Skin epidermis (tissue), 12 donors: Measurements from ENCODE around the gene RIPOR1.

Experiments used
- H3K27ac ChIP-seq, 21 experiments: fragments of 200-600 bp; sonication (generic) in 11 of 21; one replicate each; pipeline ENCODE4 v1.5.0; 2020; ENCODE audit warnings: mild to moderate bottlenecking in 3 of 21, inconsistent platforms in 2 of 21, moderate library complexity in 2 of 21
- H3K4me3 ChIP-seq, 7 experiments: fragments of 200-600 bp; sonication (generic) in 2 of 7; one replicate each; pipeline ENCODE4 v1.5.0; 2020; ENCODE audit warnings: inconsistent platforms in 2 of 7, mild to moderate bottlenecking in 2 of 7, moderate library complexity in 1 of 7

RIPOR1 gene

DNA sequence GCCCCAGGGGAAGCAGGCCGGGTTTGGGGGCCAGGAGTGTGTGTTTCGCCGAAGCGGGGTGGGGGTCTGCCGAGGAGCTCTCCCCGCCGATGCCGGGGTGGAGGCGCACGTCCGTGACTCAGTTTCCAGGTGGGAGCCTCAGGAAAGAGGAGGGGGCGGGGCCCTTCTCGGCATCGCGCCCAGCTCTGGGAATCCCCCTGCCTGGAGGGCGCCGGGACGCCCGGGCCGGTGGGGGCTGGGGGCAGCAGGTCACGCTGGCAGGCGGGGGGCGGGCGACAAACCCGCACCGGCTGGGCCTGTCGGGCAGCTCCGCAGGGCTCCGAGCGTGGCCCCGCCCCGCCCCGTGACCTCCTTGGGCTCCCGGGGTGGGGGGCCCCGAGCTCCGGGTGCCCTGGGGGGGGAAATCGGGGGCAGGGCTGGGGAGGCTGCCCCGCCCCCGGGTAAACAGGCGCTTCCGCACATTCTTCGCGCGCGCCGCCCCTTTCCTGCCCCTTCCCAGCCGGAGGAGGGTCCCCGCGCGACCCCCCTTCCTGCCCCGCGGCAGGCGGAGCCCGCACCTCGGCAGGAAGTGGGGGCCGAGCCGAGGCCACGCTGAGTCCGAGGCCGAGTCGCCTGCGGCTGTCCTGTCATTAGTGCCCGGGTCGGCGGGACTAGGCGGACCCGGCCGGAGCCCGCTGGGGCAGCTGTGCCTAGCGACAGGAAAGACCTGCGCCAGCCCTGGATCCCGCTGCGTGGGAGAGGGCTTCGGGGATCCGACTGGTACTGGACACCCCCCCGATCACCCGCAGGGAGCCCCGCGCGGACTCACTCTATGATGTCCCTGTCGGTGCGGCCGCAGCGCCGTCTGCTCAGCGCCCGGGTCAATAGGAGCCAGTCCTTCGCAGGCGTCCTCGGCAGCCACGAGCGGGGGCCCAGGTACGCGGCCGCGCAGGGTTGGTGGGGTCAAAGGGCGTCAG, 9.3 kb downstream of the RIPOR1 start:
- Histone ChIP-seq H3K27ac (peak overlapping the region; percentile 48 to 91 (median 86)), H3K4me3 (peak overlapping the region; percentile 50 to 74 (median 67))

DNA sequence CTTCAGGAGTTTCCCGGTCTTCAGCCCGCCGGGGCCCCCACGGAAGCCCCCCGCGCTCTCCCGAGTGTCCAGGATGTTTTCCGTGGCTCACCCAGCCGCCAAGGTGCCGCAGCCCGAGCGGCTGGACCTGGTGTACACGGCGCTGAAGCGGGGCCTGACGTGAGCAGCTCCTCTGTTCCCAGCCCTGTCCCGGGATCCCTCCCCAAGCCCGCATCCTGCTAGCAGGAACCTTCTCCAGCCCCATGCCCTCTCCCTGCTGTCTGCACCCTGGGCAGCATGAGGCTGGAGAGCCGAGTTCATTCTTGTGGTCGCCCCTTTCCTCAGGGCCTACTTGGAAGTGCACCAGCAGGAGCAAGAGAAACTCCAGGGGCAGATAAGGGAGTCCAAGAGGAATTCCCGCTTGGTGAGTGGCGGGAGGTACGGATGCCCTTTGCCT, 10.1 kb downstream of the RIPOR1 start:
- Histone ChIP-seq H3K27ac (peak overlapping the region in 19 of 21 experiments; percentile 64 to 91 (median 87)), H3K4me3 (peak overlapping the region; percentile 50 to 74 (median 67))

DNA sequence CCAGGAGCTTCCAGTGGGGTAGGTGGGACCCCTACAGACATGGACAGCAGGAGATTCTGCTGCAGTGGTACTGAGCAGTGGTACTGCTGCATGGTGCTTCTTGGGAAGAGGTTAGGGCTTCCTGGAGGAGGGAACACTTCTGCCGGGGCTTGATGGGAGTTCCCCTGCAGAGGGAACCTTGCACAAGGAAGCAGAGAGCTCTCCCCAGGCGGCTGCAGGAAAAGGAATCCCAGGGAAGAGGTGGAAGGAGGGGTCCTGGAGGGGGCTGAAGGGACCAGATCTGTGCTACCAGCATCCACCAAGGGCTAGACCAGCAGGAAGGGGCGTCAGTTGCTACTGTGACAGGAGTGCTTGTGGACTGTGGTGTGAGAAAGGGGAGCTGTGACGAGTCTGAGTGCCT, 10.6 kb downstream of the RIPOR1 start:
- peak overlapping the region in 2 of 7 experiments; percentile 59 to 67 for H3K4me3 ChIP-seq
- H3K27ac ChIP-seq, result peak overlapping the region in 4 of 21 experiments; percentile 76 to 89 (median 86)

DNA sequence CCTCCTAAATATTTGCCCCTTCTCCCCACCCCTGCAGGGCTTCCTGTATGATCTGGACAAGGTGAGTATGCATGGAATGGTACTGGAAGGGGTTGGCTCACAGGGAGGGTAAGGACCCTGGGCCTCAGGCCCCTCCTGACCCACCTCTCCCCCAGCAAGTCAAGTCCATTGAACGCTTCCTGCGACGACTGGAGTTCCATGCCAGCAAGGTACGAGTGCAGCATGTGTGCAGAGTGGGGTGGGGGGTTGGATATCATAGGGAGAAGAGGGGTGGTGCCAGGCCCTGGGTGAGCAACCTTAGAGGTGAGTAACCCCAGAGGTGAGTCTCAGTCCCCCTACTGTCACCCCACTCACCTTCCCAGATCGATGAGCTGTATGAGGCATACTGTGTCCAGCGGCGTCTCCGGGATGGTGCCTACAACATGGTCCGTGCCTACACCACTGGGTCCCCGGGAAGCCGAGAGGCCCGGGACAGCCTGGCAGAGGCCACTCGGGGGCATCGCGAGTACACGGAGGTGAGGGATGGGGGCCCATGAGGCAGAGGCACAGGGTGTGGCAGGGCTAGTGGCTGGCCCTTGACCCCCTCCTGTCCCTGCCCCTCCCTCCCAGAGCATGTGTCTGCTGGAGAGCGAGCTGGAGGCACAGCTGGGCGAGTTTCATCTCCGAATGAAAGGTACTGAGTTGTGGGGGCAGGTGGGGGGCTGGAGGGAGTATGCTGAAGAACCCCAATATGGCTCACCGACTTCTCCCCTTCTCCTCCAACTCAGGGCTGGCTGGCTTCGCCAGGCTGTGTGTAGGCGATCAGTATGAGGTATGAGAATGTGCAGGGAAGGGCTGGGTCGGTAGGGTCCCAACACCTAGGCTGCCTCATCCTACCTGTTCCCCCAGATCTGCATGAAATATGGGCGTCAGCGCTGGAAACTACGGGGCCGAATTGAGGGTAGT, 11.3 kb downstream of the RIPOR1 start:
- no peak overlapping the region for H3K4me3 ChIP-seq
- H3K27ac ChIP-seq, result peak overlapping the region in 1 of 21 experiments; percentile 87

DNA sequence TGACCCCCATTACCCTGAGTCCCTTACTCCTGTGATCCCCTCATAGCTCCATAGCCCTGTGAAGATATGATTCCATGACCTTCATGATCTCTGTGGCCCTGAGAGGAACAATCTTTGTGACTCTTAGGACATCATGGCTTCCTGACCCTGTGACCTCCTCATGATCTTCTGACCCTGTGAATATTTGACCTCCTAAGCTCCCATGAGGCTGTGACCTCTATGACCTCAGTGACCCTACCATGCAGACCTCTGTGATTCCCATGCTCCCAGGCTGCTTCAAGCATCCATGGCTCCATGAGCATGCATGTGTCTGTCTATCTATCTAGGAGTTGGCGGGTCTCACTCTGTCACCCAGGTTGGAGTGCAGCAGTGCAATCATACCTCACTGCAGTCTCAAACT, 12.1 kb downstream of the RIPOR1 start:
- H3K27ac ChIP-seq, result no peak overlapping the region

DNA sequence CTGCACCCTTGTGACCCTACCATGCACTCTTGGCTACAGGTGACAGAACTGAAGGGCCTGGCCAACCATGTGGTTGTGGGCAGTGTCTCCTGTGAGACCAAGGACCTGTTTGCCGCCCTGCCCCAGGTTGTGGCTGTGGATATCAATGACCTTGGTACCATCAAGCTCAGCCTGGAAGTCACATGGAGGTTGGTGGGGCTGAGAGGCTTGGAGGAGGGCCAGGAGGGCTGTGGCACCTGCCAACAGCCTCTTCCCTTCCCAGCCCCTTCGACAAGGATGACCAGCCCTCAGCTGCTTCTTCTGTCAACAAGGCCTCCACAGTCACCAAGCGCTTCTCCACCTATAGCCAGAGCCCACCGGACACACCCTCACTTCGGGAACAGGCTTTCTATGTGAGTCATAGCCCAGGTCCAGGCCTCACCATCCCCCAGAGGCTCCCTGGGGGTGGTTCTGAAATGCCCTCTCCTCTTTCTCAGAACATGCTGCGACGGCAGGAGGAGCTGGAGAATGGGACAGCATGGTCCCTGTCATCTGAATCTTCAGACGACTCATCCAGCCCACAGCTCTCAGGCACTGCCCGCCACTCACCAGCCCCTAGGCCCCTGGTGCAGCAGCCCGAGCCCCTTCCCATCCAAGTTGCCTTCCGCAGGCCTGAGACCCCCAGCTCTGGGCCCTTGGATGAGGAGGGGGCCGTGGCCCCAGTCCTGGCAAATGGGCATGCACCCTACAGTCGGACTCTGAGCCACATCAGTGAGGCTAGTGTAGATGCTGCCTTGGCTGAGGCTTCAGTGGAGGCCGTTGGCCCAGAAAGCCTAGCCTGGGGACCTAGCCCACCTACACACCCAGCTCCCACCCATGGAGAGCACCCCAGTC, 13.0 kb downstream of the RIPOR1 start:
- Histone ChIP-seq H3K4me3 (no peak overlapping the region), H3K27ac (peak overlapping the region in 4 of 21 experiments; percentile 18 to 33 (median 28))

More for the DNA sequence above, 12.1 kb downstream of the RIPOR1 start:
- H3K4me3 ChIP-seq, result no peak overlapping the region

DNA sequence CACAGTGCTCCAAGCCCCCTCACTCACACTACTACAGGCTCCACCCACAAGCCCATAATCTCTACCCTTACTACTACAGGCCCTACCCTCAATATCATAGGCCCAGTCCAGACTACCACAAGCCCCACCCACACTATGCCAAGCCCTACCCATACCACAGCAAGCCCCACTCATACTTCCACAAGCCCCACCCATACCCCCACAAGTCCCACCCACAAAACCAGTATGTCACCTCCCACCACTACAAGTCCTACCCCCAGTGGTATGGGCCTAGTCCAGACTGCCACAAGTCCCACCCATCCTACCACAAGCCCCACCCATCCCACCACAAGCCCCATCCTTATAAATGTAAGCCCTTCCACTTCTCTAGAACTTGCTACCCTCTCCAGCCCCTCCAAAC, 13.8 kb downstream of the RIPOR1 start:
- Histone ChIP-seq H3K27ac (peak overlapping the region in 5 of 21 experiments; percentile 18 to 54 (median 33)), H3K4me3 (no peak overlapping the region)

DNA sequence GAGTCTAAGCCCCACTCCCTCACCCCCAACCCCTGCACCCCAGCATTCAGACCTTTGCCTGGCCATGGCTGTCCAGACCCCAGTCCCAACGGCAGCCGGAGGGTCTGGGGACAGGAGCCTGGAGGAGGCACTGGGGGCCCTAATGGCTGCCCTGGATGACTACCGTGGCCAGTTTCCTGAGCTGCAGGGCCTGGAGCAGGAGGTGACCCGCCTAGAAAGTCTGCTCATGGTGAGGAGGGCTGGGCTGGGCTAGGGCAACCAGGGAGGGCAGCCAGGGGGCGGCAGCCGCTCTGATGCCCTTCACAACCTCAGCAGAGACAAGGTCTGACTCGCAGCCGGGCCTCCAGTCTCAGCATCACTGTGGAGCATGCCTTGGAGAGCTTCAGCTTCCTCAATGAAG, 14.4 kb downstream of the RIPOR1 start:
- no peak overlapping the region for H3K4me3 ChIP-seq
- peak overlapping the region in 3 of 21 experiments; percentile 24 to 54 (median 33) for H3K27ac ChIP-seq

DNA sequence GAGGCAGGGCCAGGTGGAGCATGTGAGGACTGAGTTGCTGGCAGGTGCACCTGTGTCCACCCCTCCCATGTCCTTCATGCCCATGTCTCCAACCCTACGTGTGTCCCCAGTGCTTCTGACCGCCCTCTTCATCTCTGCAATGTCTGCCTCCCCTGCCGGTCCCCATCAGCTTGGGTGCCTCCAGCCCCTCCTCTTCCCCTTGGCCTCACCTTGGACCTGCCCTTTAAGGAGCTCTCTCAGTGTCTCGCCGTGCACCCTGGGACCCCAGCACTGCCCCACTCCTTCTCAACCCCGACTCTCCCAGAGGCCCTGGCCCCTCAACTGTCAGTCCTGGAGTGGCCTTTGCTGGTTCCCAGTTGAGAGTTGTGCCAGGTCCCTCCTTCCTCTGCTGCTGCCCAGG, 15.0 kb downstream of the RIPOR1 start:
- no peak overlapping the region for H3K4me3 ChIP-seq
- H3K27ac ChIP-seq, result no peak overlapping the region

DNA sequence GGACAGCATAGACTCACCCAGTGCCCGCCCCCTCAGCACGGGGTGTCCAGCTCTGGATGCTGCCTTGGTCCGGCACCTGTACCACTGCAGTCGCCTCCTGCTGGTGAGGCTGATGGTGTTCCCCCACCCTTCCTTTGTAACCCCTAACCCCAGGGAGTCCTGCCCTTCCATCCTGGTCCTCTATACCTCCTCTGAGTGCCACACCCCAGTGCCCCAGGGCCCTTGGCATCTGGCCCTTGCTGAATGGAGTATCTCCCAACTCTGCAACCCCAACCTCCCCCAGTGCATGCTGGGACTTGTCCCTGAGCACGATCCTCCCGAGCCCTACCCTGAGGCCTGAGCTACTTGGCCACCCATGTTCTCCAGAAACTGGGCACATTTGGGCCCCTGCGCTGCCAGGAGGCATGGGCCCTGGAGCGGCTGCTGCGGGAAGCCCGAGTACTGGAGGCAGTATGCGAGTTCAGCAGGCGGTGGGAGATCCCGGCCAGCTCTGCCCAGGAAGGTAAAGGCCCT, 15.8 kb downstream of the RIPOR1 start:
- peak overlapping the region in 5 of 21 experiments; percentile 10 to 47 (median 33) for H3K27ac ChIP-seq
- H3K4me3 ChIP-seq, result no peak overlapping the region

DNA sequence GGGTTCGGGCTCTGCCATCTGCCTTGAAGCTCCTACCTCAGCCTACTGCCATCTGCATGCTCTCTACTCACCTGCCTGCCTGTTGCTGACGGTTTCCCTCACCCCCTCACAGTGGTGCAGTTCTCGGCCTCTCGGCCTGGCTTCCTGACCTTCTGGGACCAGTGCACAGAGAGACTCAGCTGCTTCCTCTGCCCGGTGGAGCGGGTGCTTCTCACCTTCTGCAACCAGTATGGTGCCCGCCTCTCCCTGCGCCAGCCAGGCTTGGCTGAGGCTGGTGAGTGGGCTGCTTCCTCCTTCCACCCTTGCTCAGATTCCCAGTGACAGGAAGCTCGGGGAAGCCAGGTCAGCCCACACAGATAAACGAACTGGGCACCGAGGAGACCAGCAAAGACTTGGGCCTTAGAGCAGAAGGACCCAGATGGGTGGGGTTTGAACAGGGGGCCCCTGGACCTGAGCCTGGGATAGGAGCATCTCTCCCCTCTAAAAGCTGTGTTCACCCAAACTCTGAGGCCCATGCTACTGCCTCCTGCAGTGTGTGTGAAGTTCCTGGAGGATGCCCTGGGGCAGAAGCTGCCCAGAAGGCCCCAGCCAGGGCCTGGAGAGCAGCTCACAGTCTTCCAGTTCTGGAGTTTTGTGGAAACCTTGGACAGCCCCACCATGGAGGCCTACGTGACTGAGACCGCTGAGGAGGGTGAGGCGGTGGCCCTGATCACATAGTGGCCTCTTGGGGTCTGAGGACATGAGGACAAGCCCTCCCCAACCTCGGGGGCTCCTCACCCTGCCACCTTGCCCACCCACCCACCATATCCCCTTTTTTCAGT, 16.4 kb downstream of the RIPOR1 start:
- peak overlapping the region in 8 of 21 experiments; percentile 1 to 53 (median 27) for H3K27ac ChIP-seq
- no peak overlapping the region for H3K4me3 ChIP-seq

DNA sequence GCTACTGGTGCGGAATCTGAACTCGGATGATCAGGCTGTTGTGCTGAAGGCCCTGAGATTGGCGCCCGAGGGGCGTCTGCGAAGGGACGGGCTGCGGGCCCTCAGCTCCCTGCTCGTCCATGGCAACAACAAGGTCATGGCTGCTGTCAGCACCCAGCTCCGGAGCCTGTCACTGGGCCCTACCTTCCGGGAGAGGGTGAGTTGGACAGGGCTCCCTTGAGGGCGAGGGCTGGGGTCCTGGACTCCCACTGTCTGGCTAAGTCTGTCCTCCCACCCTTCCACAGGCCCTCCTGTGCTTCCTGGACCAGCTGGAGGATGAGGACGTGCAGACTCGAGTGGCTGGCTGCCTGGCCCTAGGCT, 17.0 kb downstream of the RIPOR1 start:
- no peak overlapping the region for H3K4me3 ChIP-seq
- H3K27ac ChIP-seq, result peak overlapping the region in 4 of 21 experiments; percentile 1 to 84 (median 28)

DNA sequence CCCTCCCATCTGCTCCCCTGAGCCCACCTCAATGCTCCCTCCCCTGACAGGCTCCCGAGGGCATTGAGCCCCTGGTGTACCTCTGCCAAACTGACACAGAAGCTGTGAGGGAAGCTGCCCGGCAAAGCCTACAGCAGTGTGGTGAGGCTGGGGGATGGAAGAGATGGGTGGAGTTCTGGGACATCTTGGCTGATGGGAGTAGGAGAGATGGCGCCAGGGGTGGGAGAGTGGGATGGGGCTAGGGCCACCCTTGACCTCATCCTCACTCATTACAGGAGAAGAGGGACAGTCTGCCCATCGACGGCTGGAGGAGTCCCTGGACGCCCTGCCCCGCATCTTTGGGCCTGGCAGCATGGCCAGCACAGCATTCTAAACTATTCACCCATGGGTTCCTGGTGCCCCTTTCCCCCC, 17.5 kb downstream of the RIPOR1 start:
- H3K27ac ChIP-seq, result peak overlapping the region in 10 of 21 experiments; percentile 24 to 85 (median 52)
- no peak overlapping the region for H3K4me3 ChIP-seq

DNA sequence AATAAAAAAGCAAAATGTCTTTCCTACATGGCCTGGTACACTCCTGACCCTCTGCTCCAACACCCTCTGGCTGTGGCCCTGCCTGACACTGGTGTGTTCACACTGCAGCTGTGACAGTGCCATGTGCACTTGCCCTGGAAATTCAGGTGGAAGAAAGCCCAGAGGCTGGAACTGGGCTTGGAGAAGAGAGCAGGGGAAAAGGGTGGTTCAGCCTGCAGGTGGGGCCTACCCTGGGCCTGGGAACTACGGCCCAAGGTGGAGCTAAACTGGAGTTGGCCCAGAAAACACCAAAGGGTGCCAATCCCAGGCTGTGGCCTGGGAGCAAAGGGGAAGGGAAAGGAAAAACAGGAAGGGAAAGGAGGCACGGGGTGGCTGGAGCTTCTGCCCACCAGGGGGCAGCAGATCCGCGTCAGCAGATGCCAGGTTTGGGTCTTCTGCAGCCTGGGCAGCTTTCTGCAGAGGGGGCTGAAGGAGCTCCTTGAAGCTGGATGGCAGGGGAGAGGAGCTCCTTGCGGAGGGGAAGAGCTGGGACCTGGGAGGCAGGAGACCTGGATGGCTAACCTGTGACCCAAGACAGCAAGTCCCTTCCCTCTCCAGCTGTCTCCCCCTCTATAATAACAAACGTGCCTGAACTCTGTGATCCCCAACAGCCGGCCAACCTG, 18.3 kb downstream of the RIPOR1 start:
- peak overlapping the region in 20 of 21 experiments; percentile 15 to 85 (median 51) for H3K27ac ChIP-seq
- H3K4me3 ChIP-seq, result no peak overlapping the region

DNA sequence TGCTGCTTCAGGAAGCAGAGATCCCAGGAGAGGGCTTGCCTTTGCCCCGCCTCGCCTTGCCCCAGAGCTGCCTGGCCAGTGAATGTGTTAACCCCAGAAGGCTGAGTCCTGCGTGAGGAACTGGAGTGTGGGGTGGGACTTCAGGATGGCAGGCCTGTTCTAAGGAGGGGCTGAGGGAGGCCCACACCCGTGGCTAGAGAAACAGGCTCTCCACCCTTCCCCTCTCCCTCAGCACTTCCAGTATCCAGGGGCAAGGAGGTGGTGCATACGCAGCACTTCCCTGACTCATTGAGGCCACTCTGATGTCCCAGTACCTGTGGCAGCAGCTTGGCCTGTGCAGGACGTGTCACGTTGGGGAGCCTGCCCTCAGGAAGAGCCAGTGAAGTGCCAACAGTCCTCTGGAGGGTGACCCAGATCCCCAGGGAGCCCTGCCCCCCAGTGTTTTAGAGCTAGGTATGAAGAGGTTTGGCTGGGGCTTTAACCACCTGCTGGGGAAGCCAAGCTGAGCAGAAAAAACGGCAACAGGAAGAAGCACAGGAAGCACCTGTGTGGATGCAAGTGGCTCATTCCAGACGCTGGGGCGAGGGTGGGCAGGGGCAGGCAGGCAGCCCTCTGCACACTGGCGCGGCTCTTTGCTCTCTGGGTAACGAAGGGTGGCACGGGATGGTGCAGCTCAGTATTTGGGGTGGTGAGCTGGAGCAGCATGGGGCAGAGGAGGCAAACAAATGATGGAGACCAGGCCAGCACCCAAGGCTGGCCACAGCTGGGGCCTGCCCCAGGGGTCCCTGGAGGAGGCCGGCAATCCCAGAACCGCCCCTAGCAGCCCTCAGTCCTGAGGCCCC, 19.0 kb downstream of the RIPOR1 start:
- Histone ChIP-seq H3K4me3 (no peak overlapping the region), H3K27ac (peak overlapping the region in 20 of 21 experiments; percentile 20 to 85 (median 51))
